GM06990 (cell line): ENCODE results near the gene PSMB2.

Source experiments
- DNase-seq: peaks from one replicate; pipeline ENCODE4 v3.0.0-alpha.2; 2011; ENCODE audit not compliant: insufficient read length; ENCODE audit errors: extremely low read depth
- H3K27me3 ChIP-seq: replicated peaks from 2 replicates; pipeline ENCODE4 v1.6.0; 2011; ENCODE audit warnings: low read length; ENCODE audit not compliant: control insufficient read depth, insufficient read depth
- H3K36me3 ChIP-seq: 2 replicates; pipeline ENCODE4 v1.5.1; 2011; ENCODE audit warnings: low read length; ENCODE audit not compliant: control insufficient read depth, insufficient read depth
- H3K4me3 ChIP-seq: replicated peaks from 2 replicates; pipeline ENCODE4 v1.5.1; 2011; ENCODE audit warnings: low read depth, mild to moderate bottlenecking, control low read depth, low read length
- CTCF ChIP-seq: IDR thresholded peaks from 2 replicates; pipeline ENCODE4 v1.5.1; 2011; ENCODE audit warnings: low read length, control low read depth, mild to moderate bottlenecking, inconsistent platforms; ENCODE audit not compliant: insufficient read depth, poor library complexity, severe bottlenecking

PSMB2 gene

DNA sequence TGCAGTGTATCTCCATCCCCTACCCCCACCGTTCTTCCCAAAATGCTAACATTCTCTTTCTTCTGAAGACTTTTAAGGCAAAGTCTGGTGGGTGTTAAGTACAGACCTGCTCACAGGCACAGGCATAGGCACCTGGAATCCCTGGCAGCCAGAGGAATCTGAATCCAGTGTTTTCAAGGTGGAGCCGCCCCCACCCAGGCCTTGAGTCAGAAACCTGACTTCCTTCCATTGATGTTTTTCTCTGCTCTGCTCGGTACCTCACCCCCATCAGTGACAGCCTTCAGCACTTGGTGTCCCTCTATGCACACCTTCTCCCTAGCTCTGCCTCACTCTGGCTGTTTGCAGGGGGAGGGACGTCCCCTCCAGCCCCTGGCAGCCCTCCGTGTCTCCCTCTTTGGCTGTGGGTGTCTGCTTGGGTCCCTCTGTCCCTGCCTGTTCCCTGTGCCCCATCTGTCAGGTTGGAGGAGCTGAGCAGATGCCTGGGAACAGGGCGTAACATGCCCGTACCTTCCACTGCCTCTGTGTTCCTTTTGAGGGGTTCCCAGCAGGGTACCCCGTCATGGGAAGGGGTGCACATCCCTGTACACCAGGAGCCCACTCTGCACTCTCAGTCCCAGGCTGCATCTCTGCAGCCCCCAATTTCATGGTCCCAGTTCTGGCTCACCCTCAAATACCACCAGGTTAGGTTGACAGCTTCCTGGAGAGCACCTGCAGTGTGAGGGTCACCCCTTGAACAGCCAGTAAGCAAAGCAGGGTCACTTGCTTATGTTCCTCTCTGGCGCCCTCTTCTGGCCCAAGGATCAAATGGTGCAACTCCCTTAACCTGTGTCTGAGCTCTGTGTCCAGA is 77.1 kb downstream of the PSMB2 start:
- Histone ChIP-seq H3K27me3 (no peaks in the 10 kb centered on the region), H3K36me3 (peaks cover 35% of the 10 kb centered on the region), H3K4me3 (no peak overlapping the region)
- TF ChIP-seq CTCF, result peak; percentile 85
- DNase-seq, result no peak

DNA sequence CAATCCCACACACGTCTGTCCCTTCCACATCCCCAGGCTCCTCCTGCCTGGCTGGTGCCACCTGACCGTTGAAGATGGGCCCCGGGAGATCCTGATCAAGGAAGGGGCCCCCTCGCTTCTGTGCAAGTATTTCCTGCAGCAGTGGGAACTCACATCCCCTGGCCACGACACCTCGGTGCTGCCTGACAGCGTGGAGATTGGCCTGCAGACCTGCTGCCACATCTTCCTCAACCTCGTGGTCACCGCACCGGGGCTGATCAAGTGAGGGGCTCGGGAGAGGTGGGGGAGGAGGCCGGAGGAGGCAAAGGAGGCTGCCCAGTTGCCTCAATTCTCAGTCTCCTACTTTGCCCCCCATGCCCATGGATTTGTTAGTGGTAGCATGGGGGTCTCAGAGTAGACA is 78.2 kb downstream of the PSMB2 start:
- TF ChIP-seq CTCF, result no peak
- no peaks in the 10 kb centered on the region for H3K27me3 ChIP-seq
- peaks cover 35% of the 10 kb centered on the region for H3K36me3 ChIP-seq
- no peak for DNase-seq
- H3K4me3 ChIP-seq, result no peak overlapping the region

DNA sequence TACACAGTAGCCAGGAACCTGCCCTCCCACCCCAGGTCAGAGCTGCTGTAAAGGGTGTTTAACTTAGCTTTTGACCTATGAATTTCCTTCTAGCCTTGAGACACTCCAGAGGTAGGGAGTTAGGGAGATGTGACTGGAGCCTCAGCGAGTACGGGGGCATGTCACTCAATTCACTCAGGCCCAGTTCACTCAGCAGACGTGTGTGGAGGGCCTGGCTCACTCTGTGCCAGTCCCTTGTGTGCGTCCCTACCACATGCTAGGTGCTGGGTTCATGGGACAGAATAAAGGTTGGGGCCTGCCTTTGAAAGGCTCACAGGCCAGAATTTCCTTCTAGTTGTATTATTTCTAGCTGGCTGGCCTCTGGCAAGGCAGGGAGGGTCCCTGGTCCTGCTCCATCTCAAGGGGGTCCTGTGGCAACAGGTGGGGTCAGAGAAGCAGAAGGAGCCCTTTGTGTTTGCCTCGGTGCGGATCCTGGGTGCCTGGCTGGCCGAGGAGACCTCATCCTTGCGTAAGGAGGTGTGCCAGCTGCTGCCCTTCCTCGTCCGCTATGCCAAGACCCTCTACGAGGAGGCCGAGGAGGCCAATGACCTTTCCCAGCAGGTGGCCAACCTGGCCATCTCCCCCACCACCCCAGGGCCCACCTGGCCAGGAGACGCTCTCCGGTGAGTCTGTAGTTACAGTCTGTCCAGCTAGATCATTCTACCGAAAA is 79.2 kb downstream of the PSMB2 start:
- H3K27me3 ChIP-seq, result no peaks in the 10 kb centered on the region
- H3K36me3 ChIP-seq, result peaks cover 35% of the 10 kb centered on the region
- no peak for DNase-seq
- TF ChIP-seq CTCF, result no peak
- H3K4me3 ChIP-seq, result no peak overlapping the region

DNA sequence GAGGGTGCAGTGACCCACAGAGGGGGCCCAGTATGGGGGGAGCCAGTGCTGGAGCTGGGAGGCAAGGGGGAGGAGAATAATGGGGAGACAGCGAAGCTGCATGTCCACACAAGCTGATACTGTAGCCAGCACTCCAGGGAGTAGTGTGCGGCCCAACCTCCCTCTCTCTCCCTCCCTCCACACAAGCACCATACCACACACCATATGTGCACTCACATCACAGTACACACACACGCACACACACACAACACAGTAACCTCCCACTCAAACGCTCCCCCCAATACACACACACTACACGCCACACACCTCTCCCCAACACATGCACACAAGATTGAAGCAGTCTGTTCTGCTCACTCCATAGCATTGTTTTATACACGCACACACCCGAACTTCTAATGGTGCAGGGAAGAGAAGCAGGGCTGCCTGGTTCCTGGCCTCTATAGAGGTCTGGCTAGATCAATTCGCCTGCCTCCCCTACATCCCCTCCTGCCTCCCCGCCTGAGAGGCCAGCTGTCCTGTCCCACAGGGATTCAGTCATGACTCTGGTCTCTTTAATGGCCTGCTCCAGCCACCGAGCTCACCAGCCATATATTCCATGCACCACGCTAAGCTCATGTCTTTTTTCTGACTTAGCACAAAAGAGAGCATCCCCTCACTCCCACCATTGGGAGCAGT is 79.9 kb downstream of the PSMB2 start:
- Histone ChIP-seq H3K27me3 (no peaks in the 10 kb centered on the region), H3K36me3 (peaks cover 34% of the 10 kb centered on the region), H3K4me3 (no peak overlapping the region)
- DNase-seq, result no peak
- no peak for TF ChIP-seq CTCF

- no peak overlapping the region for H3K4me3 ChIP-seq
- H3K36me3 ChIP-seq, result peaks cover 29% of the 10 kb centered on the region
- no peak for TF ChIP-seq CTCF
- no peaks in the 10 kb centered on the region for H3K27me3 ChIP-seq
- no peak for DNase-seq
Observed at GRCh38 chr1:35560256-35561225, 80.8 kb downstream of the PSMB2 start.
